Endothelial cell of umbilical vein (primary cell): Measurements from ENCODE around the gene PYURF. TPM values are rescaled to one million over a fixed set of nuclear protein-coding genes. Genes with fewer than 3 reads are reported as not detected.

Experiments used
- BruUV-seq: library from RNA; stranded (reverse); fragments of 400-500 nt; replicated peaks from 2 replicates; lab custom pipeline; 2021; lab: Mats Ljungman, UMichigan
- CTCF ChIA-PET: fragments of 300-600, 350-600 bp; sonication (Branson Sonifier 250); formaldehyde crosslinking; loops from one replicate; lab custom pipeline; 2021; ENCODE audit warnings: antibody characterized with exemption, inconsistent platforms; lab: Charles Lee
- POLR2A ChIA-PET: fragments of 300-600, 350-600 bp; sonication (Branson Sonifier 250); formaldehyde crosslinking; loops from one replicate; lab custom pipeline; 2021; ENCODE audit warnings: antibody characterized with exemption, inconsistent platforms; lab: Charles Lee
- DNase-seq: peaks from one replicate; pipeline ENCODE4 v3.0.0-alpha.2; 2011; ENCODE audit warnings: low read depth, low spot score
- FAIRE-seq: peaks from 2 replicates; lab custom pipeline; 2011; peaks lifted over from hg19 to GRCh38; lab: Jason Lieb, UNC
- H2AFZ ChIP-seq: 2 replicates; pipeline ENCODE4 v1.6.0; 2012; ENCODE audit warnings: low read depth, low read length, control low read depth, inconsistent platforms
- H3K27ac ChIP-seq: 2 replicates; pipeline ENCODE4 v1.5.1; 2011; ENCODE audit warnings: low read depth, mild to moderate bottlenecking, control low read depth, low read length, moderate library complexity; ENCODE audit not compliant: insufficient read depth
- H3K27me3 ChIP-seq, 2 experiments: 2 replicates each; pipeline versions ENCODE4 v1.6.0 to v1.6.1; 2011; ENCODE audit warnings: low read length in 2 of 2, mixed read lengths in 1 of 2; ENCODE audit not compliant: control insufficient read depth in 2 of 2, insufficient read depth in 2 of 2
- H3K36me3 ChIP-seq, 2 experiments: 2 replicates in 1 of 2; 3 replicates in 1 of 2; pipeline ENCODE4 v1.5.1; 2011; ENCODE audit warnings: low read length in 2 of 2, mild to moderate bottlenecking in 1 of 2, moderate library complexity in 1 of 2; ENCODE audit not compliant: control insufficient read depth in 2 of 2, insufficient read depth in 2 of 2; ENCODE audit errors: extremely low read depth in 1 of 2
- H3K4me1 ChIP-seq: 3 replicates; pipeline ENCODE4 v1.5.1; 2011; ENCODE audit warnings: mild to moderate bottlenecking, low read length; ENCODE audit not compliant: control insufficient read depth, insufficient read depth; ENCODE audit errors: extremely low read depth
- H3K4me2 ChIP-seq: 2 replicates; pipeline ENCODE4 v1.6.1; 2011; ENCODE audit warnings: low read length, control low read depth, mixed read lengths; ENCODE audit not compliant: insufficient read depth
- H3K4me3 ChIP-seq, 3 experiments: fragments of 200-600 bp in 1 of 3; sonication (generic), shearing (Covaris generic) in 1 of 3; replicated peaks in 1 of 3; 2 replicates each; pipeline ENCODE4 v1.5.1; 2011 to 2016; ENCODE audit warnings: control low read depth in 3 of 3, low read length in 3 of 3, mild to moderate bottlenecking in 2 of 3, inconsistent platforms in 1 of 3, low read depth in 1 of 3, moderate library complexity in 1 of 3; ENCODE audit not compliant: insufficient read depth in 1 of 3
- H3K79me2 ChIP-seq: 2 replicates; pipeline ENCODE4 v1.6.0; 2012; ENCODE audit warnings: low read length, inconsistent platforms; ENCODE audit not compliant: control insufficient read depth, insufficient read depth
- H3K9ac ChIP-seq: replicated peaks from 2 replicates; pipeline ENCODE3; 2011; ENCODE audit warnings: low read length, control low read depth; ENCODE audit not compliant: insufficient read depth; ENCODE audit errors: extremely low read depth
- H3K9me1 ChIP-seq: replicated peaks from 3 replicates; pipeline ENCODE4 v1.6.0; 2011; ENCODE audit warnings: mild to moderate bottlenecking, low read length; ENCODE audit not compliant: control insufficient read depth, insufficient read depth; ENCODE audit errors: extremely low read depth
- H3K9me3 ChIP-seq: replicated peaks from 2 replicates; pipeline ENCODE4 v1.5.1; 2012; ENCODE audit warnings: low read length, inconsistent platforms; ENCODE audit not compliant: control insufficient read depth, insufficient read depth
- H4K20me1 ChIP-seq: replicated peaks from 2 replicates; pipeline ENCODE3; 2011; ENCODE audit warnings: mild to moderate bottlenecking, low read length; ENCODE audit not compliant: control insufficient read depth, insufficient read depth; ENCODE audit errors: extremely low read depth
- CTCF ChIP-seq, 2 donors: IDR thresholded peaks; 1 replicate in 1 of 2; 2 replicates in 1 of 2; pipeline ENCODE4 v1.5.1; 2011; ENCODE audit warnings: low read length in 2 of 2, mild to moderate bottlenecking in 2 of 2, moderate library complexity in 2 of 2, control low read depth in 1 of 2, inconsistent platforms in 1 of 2, low read depth in 1 of 2; ENCODE audit not compliant: insufficient read depth in 1 of 2; ENCODE audit errors: extremely low read depth in 1 of 2
- EZH2 ChIP-seq: IDR thresholded peaks from 2 replicates; pipeline ENCODE4 v1.6.1; 2012; ENCODE audit warnings: borderline replicate concordance, low read depth, mild to moderate bottlenecking, moderate library complexity, low read length, inconsistent platforms; ENCODE audit not compliant: severe bottlenecking
- FOS ChIP-seq: IDR thresholded peaks from 2 replicates; pipeline ENCODE4 v1.6.1; 2011; ENCODE audit warnings: mild to moderate bottlenecking, low read length, moderate library complexity, borderline replicate concordance; ENCODE audit not compliant: insufficient read depth
- GATA2 ChIP-seq: IDR thresholded peaks from 2 replicates; pipeline ENCODE4 v1.7.0; 2011; ENCODE audit warnings: low read depth, mild to moderate bottlenecking, moderate library complexity, mixed read lengths, low read length; ENCODE audit not compliant: insufficient read length, insufficient read depth
- JUN ChIP-seq: IDR thresholded peaks from 2 replicates; pipeline ENCODE4 v1.6.1; 2011; ENCODE audit warnings: borderline replicate concordance, low read depth; ENCODE audit not compliant: insufficient read length, insufficient read depth
- MAX ChIP-seq: IDR thresholded peaks from 2 replicates; pipeline ENCODE4 v1.6.1; 2011; ENCODE audit not compliant: insufficient read depth, insufficient read length
- MYC ChIP-seq: IDR thresholded peaks from one replicate; pipeline ENCODE4 v1.6.1; 2011; ENCODE audit warnings: mild to moderate bottlenecking, low read depth, low read length
- POLR2A ChIP-seq: IDR thresholded peaks from 2 replicates; pipeline ENCODE4 v1.6.1; 2012; ENCODE audit warnings: low read depth, mild to moderate bottlenecking, control low read depth, low read length
- POLR2AphosphoS5 ChIP-seq: IDR thresholded peaks from 2 replicates; pipeline ENCODE4 v1.6.1; 2012; ENCODE audit warnings: low read depth, mild to moderate bottlenecking, control low read depth, low read length, moderate library complexity; ENCODE audit not compliant: insufficient read depth
- dilution Hi-C: fragments of 300-500 bp; cut with MboI; formaldehyde crosslinking; loops from one replicate; pipeline ENCODE4 v1.15.0; 2019; ENCODE audit warnings: low sequenced_read_pairs; ENCODE audit not compliant: extremely low pct_ligation_motif_present
- intact Hi-C: fragments of 100-400 bp; cut with micrococcal nuclease; formaldehyde crosslinking; loops from one replicate; pipeline ENCODE4 v1.10.0; 2022
- polyA plus RNA-seq, 4 experiments: library from polyadenylated mRNA; depleted of rRNA in 3 of 4; stranded (reverse) in 3 of 4; unstranded in 1 of 4; fragments of >200 nt; gene quantifications; 2 replicates each; pipeline versions ENCODE4 v1.2.1 to v1.2.3, GENCODE V29; 2011 to 2012; ENCODE audit warnings: missing spikeins in 1 of 4
- total RNA-seq: library from RNA; stranded (reverse); gene quantifications from 2 replicates; pipeline ENCODE4 v1.2.3, GENCODE V29; 2021

PYURF gene
- total and polyA plus RNA-seq, 2 donors (not counting 3 experiments of a cell fraction or from before 2014, with no cell fraction given) = 59.1 to 79.7 TPM

- Histone ChIP-seq H3K4me2 (peak overlapping the region; percentile 80), H3K36me3 (no peaks in the 10 kb centered on the region), H3K9me3 (no peaks in the 10 kb centered on the region), H2AFZ (peak overlapping the region; percentile 14), H4K20me1 (no peaks in the 10 kb centered on the region), H3K27ac (peak overlapping the region; percentile 98), H3K9ac (peak overlapping the region; percentile 81), H3K9me1 (no peaks in the 10 kb centered on the region), H3K4me1 (peaks cover 40% of the 10 kb centered on the region), H3K4me3 (no peak overlapping the region), H3K27me3 (no peaks in the 10 kb centered on the region), H3K79me2 (no peaks in the 10 kb centered on the region)
- DNase-seq (no peak), FAIRE-seq (no peak)
- dilution Hi-C loops (no loop called here), intact Hi-C loops (loop anchor here (10.0 kb wide), 1 partner anchor 580 kb away; the partner anchor contains the start of gene TIGD2)
- ChIA-PET POLR2A (no interaction called here), CTCF (interaction anchor here (0.9 to 16.6 kb wide), 10 partner anchors 19 to 365 kb away, joined by 3 to 368 read pairs (median 4); no protein-coding TSS in a partner anchor)
- no peak for TF ChIP-seq POLR2A
- TF ChIP-seq EZH2 = no peak
- TF ChIP-seq GATA2 = no peak
- TF ChIP-seq POLR2AphosphoS5 = no peak
- no peak for TF ChIP-seq CTCF (IDR thresholded peaks at IDR 0.05; ENCODE audit: extremely low read depth in 1 of 2, insufficient read depth in 1 of 2, low read depth in 1 of 2, low read length in 2 of 2)
- no peak for TF ChIP-seq MAX
- no peak for TF ChIP-seq JUN
- no peak for TF ChIP-seq FOS
- no peak for TF ChIP-seq MYC
- no TSS peak for BruUV-seq
Measured at GRCh38 chr4:88535090-88535755, 11.6 kb upstream of the PYURF start.
